Measurements from ENCODE around the gene NPHP3.
"Not testable (repeated sequence)": the region's sequence is repeated elsewhere in the genome, so short reads cannot be mapped to it uniquely, and the experiment has no call there.

NPHP3 gene

GRCh38 chr3:132643366-132643765 lies 78.8 kb downstream of the NPHP3 start:
- no peak for DNase-seq (ENCODE audit: low read depth)

- DNase-seq (ENCODE audit: low read depth): no peak
These were observed 79.7 kb downstream of the NPHP3 start for GRCh38 chr3:132642539-132642847.

GRCh38 chr3:132641837-132642538 lies 80.2 kb downstream of the NPHP3 start:
- DNase-seq (ENCODE audit: low read depth): no peak

DNA sequence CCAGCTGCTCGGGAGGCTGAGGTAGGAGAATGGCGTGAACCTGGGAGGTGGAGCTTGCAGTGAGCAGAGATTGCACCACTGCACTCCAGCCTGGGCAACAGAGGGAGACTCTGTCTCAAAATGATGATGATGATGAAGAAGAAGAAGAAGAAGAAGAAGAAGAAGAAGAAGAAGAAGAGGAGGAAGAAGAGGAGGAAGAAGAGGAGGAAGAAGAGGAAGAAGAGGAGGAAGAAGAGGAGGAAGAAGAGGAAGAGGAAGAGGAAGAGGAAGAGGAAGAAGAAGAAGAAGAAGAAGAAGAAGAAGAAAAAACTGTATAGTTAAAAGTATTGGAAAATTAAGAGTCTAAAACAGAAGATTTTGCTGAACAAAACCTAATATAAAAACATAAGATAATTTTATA lies 80.8 kb downstream of the NPHP3 start:
- not testable (repeated sequence) for DNase-seq (ENCODE audit: low read depth)

DNA sequence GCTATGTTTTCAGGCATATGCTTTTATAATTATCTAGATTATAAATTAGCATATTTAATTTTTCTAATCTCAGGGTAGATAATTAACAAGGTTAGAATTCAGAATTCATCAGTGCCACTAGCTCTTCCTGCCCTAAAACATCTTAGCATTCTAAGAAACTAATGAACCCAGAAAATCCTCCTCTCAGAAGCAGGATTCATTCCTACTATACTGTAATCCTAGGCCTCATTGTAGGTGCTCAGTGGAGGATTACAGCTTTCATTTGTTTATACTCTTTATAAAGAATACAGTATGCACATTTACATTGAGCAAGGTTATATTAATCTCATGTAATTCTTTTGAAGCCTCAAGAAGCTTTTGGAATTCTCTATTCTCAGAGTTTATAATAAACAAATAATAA lies 83.5 kb downstream of the NPHP3 start:
- no peak for DNase-seq (ENCODE audit: low read depth)

DNA sequence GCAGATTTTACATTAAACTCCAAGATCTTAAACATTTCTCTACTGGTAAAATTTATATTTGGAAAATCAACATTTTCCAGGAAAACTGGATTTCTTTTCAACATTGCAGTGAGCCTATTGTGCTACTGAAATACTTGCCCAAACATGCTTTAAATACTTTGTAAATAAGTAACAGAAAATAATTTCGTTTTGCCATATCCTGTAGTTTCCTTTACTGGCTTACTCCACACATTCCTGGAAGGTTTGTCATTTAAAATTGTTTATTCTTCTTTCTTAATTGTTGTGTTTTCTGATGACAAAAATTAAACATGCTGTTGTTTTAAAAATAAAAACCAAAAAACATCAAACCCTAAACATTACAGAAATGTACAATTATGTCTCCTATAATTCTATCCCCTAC lies 84.6 kb downstream of the NPHP3 start:
- no peak for DNase-seq (ENCODE audit: low read depth)

- no peak for DNase-seq (ENCODE audit: low read depth)
These were observed 87.2 kb downstream of the NPHP3 start for GRCh38 chr3:132635052-132635451.
